KMS-11 (cell line): ENCODE data around the gene BACH1.

ENCODE experiments used
- H2AFZ ChIP-seq: fragments of 200-600 bp; sonication (generic); 2 replicates; pipeline ENCODE4 v1.6.1; 2016; ENCODE audit warnings: antibody characterized with exemption, mixed run types, low read depth
- H3K27ac ChIP-seq: fragments of 200-600 bp; sonication (generic); 2 replicates; pipeline ENCODE4 v1.6.1; 2016; ENCODE audit warnings: mild to moderate bottlenecking, mixed run types
- H3K27me3 ChIP-seq: fragments of 200-600 bp; sonication (generic); 2 replicates; pipeline ENCODE4 v1.6.1; 2017; ENCODE audit warnings: mild to moderate bottlenecking, low read depth, mixed run types, moderate library complexity; ENCODE audit not compliant: insufficient read depth
- H3K36me3 ChIP-seq: fragments of 200-600 bp; sonication (generic); 2 replicates; pipeline ENCODE4 v1.6.1; 2017; ENCODE audit warnings: mild to moderate bottlenecking, mixed run types; ENCODE audit not compliant: insufficient read depth
- H3K4me1 ChIP-seq: fragments of 200-600 bp; sonication (generic); 2 replicates; pipeline ENCODE4 v1.6.1; 2016; ENCODE audit warnings: mild to moderate bottlenecking, low read depth, mixed run types; ENCODE audit not compliant: poor library complexity, severe bottlenecking
- H3K4me2 ChIP-seq: fragments of 200-600 bp; sonication (generic); 2 replicates; pipeline ENCODE4 v1.7.0; 2016; ENCODE audit warnings: mild to moderate bottlenecking, mixed run types
- H3K4me3 ChIP-seq: fragments of 200-600 bp; sonication (generic); IDR thresholded peaks from 2 replicates; pipeline ENCODE4 v1.6.1; 2017; ENCODE audit warnings: low read depth, low read length, mixed read lengths; ENCODE audit not compliant: insufficient read depth
- H3K79me2 ChIP-seq: fragments of 200-600 bp; sonication (generic); 2 replicates; pipeline ENCODE4 v1.6.1; 2016; ENCODE audit warnings: low read depth, mixed run types; ENCODE audit not compliant: insufficient read depth
- H3K9ac ChIP-seq: fragments of 200-600 bp; sonication (generic); 2 replicates; pipeline ENCODE4 v1.6.1; 2016; ENCODE audit warnings: mild to moderate bottlenecking, mixed run types
- H4K20me1 ChIP-seq: fragments of 200-600 bp; sonication (generic); 2 replicates; pipeline ENCODE4 v1.6.1; 2016; ENCODE audit warnings: mild to moderate bottlenecking, mixed run types; ENCODE audit not compliant: insufficient read depth
- CTCF ChIP-seq: fragments of 200-600 bp; sonication (generic); conservative IDR thresholded peaks from 2 replicates; pipeline ENCODE4 v1.6.1; 2017; ENCODE audit warnings: low read depth, mild to moderate bottlenecking, antibody characterized with exemption, low read length, moderate library complexity, mixed read lengths

BACH1 gene

GRCh38 chr21:29303288-29303687, 4.6 kb downstream of the BACH1 start:
- no peaks in the 10 kb centered on the region for H3K36me3 ChIP-seq
- H3K27me3 ChIP-seq, result no peaks in the 10 kb centered on the region
- H3K9ac ChIP-seq, result no peak overlapping the region
- H3K4me1 ChIP-seq, result peaks cover 76% of the 10 kb centered on the region
- no peak overlapping the region for H3K4me2 ChIP-seq
- no peak overlapping the region for H3K4me3 ChIP-seq
- TF ChIP-seq CTCF, result no peak
- no peak overlapping the region for H2AFZ ChIP-seq
- peaks cover 92% of the 10 kb centered on the region for H3K79me2 ChIP-seq
- H4K20me1 ChIP-seq, result peaks cover 36% of the 10 kb centered on the region
- H3K27ac ChIP-seq, result no peak overlapping the region

GRCh38 chr21:29304597-29304996, 5.9 kb downstream of the BACH1 start:
- no peak overlapping the region for H2AFZ ChIP-seq
- H3K4me1 ChIP-seq, result peaks cover 88% of the 10 kb centered on the region
- peaks cover 41% of the 10 kb centered on the region for H4K20me1 ChIP-seq
- no peaks in the 10 kb centered on the region for H3K27me3 ChIP-seq
- no peak overlapping the region for H3K4me3 ChIP-seq
- peaks cover 100% of the 10 kb centered on the region for H3K79me2 ChIP-seq
- no peak overlapping the region for H3K27ac ChIP-seq
- no peak overlapping the region for H3K9ac ChIP-seq
- peak overlapping the region; percentile 19; the same call in 1 of the 2 replicates for H3K4me2 ChIP-seq
- no peak for TF ChIP-seq CTCF
- no peaks in the 10 kb centered on the region for H3K36me3 ChIP-seq

- Histone ChIP-seq H3K27ac (no peak overlapping the region; the same call in 1 of the 2 replicates), H3K79me2 (peaks cover 100% of the 10 kb centered on the region), H3K4me2 (no peak overlapping the region; the same call in 1 of the 2 replicates), H4K20me1 (peaks cover 41% of the 10 kb centered on the region), H2AFZ (no peak overlapping the region), H3K9ac (no peak overlapping the region), H3K27me3 (no peaks in the 10 kb centered on the region), H3K4me3 (no peak overlapping the region), H3K4me1 (peaks cover 88% of the 10 kb centered on the region), H3K36me3 (no peaks in the 10 kb centered on the region)
- TF ChIP-seq CTCF, result no peak
These were observed 6.3 kb downstream of the BACH1 start for GRCh38 chr21:29305068-29305467.

DNA sequence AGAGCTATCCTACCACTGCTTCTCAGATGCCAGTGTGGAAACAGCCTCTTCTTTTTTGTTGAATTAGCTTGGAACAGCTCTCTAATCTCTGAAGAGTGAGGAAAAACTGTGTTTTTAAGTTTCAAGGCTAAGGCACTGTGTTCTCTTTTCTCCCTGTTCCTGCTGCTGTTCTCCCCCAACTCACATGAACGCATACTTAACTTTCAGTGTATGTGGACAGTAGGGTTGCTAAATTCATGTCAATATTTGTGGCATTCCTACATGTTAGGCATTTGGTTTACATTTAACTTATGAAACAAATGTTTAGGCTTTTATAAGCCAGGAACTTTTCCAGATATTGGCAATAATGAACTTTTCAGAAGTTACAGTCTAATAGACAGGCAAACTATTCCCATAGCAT, 6.8 kb downstream of the BACH1 start:
- no peak overlapping the region for H3K9ac ChIP-seq
- H2AFZ ChIP-seq, result no peak overlapping the region
- peaks cover 39% of the 10 kb centered on the region for H4K20me1 ChIP-seq
- H3K27ac ChIP-seq, result no peak overlapping the region; the same call in 1 of the 2 replicates
- H3K4me3 ChIP-seq, result no peak overlapping the region
- no peak for TF ChIP-seq CTCF
- H3K79me2 ChIP-seq, result peaks cover 100% of the 10 kb centered on the region
- no peaks in the 10 kb centered on the region for H3K27me3 ChIP-seq
- no peak overlapping the region for H3K4me2 ChIP-seq
- H3K4me1 ChIP-seq, result peaks cover 86% of the 10 kb centered on the region
- H3K36me3 ChIP-seq, result no peaks in the 10 kb centered on the region

GRCh38 chr21:29306920-29307319, 8.2 kb downstream of the BACH1 start:
- no peak overlapping the region for H3K27ac ChIP-seq
- H3K36me3 ChIP-seq, result no peaks in the 10 kb centered on the region
- H4K20me1 ChIP-seq, result peaks cover 26% of the 10 kb centered on the region
- peaks cover 100% of the 10 kb centered on the region for H3K79me2 ChIP-seq
- no peak overlapping the region for H3K4me3 ChIP-seq
- no peaks in the 10 kb centered on the region for H3K27me3 ChIP-seq
- peaks cover 72% of the 10 kb centered on the region for H3K4me1 ChIP-seq
- H3K4me2 ChIP-seq, result no peak overlapping the region; the same call in 1 of the 2 replicates
- no peak overlapping the region for H2AFZ ChIP-seq
- TF ChIP-seq CTCF, result no peak
- no peak overlapping the region for H3K9ac ChIP-seq
